Gastrocnemius medialis (tissue), 4 donors: ENCODE data around the gene DOC2B. TPM values are rescaled to one million over a fixed set of nuclear protein-coding genes. Genes with fewer than 3 reads are reported as not detected.

ENCODE experiments used
- ATAC-seq, 2 donors: fragments of 150-250 bp; one replicate each; pipeline ENCODE4 v1.9.1; 2016
- DNase-seq, 2 donors: peaks; one replicate each; pipeline ENCODE4 v3.0.0-alpha.2; 2019
- H3K27ac ChIP-seq, 4 donors: fragments of 200-600 bp; sonication (generic); 1 replicate in 1 of 4; 2 replicates in 3 of 4; pipeline ENCODE4 v1.5.1; 2016 to 2018; ENCODE audit warnings: mild to moderate bottlenecking in 2 of 4, moderate library complexity in 1 of 4
- H3K27me3 ChIP-seq, 3 donors: fragments of 200-600 bp; sonication (generic) in 2 of 3; 1 replicate in 1 of 3; 2 replicates in 2 of 3; pipeline versions ENCODE4 v1.5.1 to v1.6.0; 2016 to 2019; ENCODE audit warnings: mild to moderate bottlenecking in 1 of 3, moderate library complexity in 1 of 3
- H3K36me3 ChIP-seq, 2 donors: fragments of 200-600 bp; sonication (generic) in 1 of 2; one replicate each; pipeline ENCODE4 v1.5.1; 2017 to 2018
- H3K4me1 ChIP-seq, 2 donors: fragments of 200-600 bp; sonication (generic) in 1 of 2; one replicate each; pipeline ENCODE4 v1.5.1; 2016 to 2017; ENCODE audit warnings: mild to moderate bottlenecking in 2 of 2
- H3K4me3 ChIP-seq, 4 donors: fragments of 200-600 bp; sonication (generic) in 3 of 4; 1 replicate in 1 of 4; 2 replicates in 3 of 4; pipeline ENCODE4 v1.5.1; 2016 to 2019; ENCODE audit warnings: mild to moderate bottlenecking in 2 of 4
- H3K9me3 ChIP-seq, 3 donors: fragments of 200-600 bp; sonication (generic) in 2 of 3; 1 replicate in 1 of 3; 2 replicates in 2 of 3; pipeline ENCODE4 v1.5.1; 2016 to 2019
- CTCF ChIP-seq, 5 experiments: fragments of 450-650 bp in 3 of 5; fragments of 200-600 bp in 2 of 5; sonication (generic) in 2 of 5; IDR thresholded peaks in 4 of 5; conservative IDR thresholded peaks in 1 of 5; 1 replicate in 4 of 5; 2 replicates in 1 of 5; pipeline ENCODE4 v1.5.1; 2016 to 2019; ENCODE audit warnings: antibody characterized with exemption in 5 of 5, mild to moderate bottlenecking in 3 of 5, moderate library complexity in 3 of 5
- POLR2A ChIP-seq, 2 donors: fragments of 450-650 bp; IDR thresholded peaks; one replicate each; pipeline ENCODE4 v1.6.1; 2017; ENCODE audit warnings: antibody characterized with exemption in 2 of 2, mild to moderate bottlenecking in 2 of 2, moderate library complexity in 2 of 2
- in situ Hi-C, 4 donors: fragments of 200-750 bp; cut with MboI; loops; one replicate each; pipeline versions ENCODE4 v1.15.0 to v1.8.0; 2017; ENCODE audit warnings: low sequenced_read_pairs in 4 of 4
- intact Hi-C: fragments of 100-400 bp; cut with DNase I; formaldehyde crosslinking; loops from one replicate; pipeline ENCODE4 v1.15.1; 2023; ENCODE audit warnings: low total_unique reads
- total RNA-seq, 4 donors: library from RNA; depleted of rRNA; stranded (reverse); fragments of >200 nt; gene quantifications; one replicate each; pipeline versions ENCODE4 v1.1.0 to v1.2.3, GENCODE V29; 2016

Gene DOC2B
- total RNA-seq, 4 donors from 2014 or later, result 1.1 to 4.0 (median 3.8) TPM

DNA sequence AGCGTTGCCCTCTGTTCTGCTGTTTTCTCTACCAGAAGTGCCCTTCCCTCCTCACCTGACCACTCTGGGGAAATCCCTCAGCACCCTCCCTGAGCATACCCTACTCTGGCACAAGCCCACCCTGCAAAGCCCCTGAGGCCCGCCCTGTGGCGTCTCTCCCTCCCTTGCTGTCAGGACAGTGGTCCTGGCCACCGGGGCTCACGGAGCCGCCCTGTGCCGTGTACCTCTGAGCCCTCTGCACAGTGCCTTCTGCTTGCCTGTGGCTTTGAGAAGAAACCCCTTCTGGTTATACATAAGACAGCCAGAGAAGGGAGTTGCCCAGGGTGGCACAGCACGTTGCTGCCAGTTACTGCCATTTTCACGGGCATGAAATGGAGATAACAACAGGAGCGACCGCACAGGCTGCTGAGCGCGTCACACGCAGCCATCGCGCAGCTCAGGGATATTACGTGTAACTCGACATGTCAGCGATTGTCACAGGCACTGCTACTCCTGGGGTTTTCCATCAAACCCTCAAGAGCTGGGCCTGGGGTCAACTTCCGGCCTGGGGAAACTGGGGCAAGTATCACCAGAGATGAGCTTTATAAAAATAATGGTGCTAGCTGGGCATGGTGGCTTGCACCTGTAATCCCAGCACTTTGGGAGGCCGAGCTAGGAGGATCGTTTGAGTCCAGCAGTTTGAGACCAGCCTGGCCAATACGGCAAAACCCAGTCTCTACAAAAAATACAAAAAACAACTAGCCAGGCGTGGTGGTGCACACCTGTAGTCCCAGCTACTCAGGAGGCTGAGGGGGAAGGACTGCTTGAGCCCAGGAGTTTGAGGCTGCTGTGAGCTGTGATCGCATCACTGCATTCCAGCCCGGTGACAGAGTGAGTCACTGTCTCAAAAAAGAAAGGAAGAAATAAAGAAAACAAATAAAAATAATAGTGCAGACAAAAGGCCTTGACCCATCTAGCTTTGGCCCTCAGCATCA is 29.3 kb downstream of the DOC2B start:
- Histone ChIP-seq H3K4me3 (no peak overlapping the region), H3K27me3 (no peaks in the 10 kb centered on the region), H3K36me3 (no peaks in the 10 kb centered on the region), H3K4me1 (no peaks in the 10 kb centered on the region), H3K27ac (no peak overlapping the region), H3K9me3 (no peaks in the 10 kb centered on the region)
- in situ Hi-C loops, result no loop called here
- TF ChIP-seq POLR2A (IDR thresholded peaks at IDR 0.05) (no peak), CTCF (IDR thresholded peaks at IDR 0.05 in 4 of 5, conservative IDR thresholded peaks at IDR 0.05 in 1 of 5) (no peak)
- DNase-seq (no peak), ATAC-seq (no peak)
- intact Hi-C loops, result no loop called here

DNA sequence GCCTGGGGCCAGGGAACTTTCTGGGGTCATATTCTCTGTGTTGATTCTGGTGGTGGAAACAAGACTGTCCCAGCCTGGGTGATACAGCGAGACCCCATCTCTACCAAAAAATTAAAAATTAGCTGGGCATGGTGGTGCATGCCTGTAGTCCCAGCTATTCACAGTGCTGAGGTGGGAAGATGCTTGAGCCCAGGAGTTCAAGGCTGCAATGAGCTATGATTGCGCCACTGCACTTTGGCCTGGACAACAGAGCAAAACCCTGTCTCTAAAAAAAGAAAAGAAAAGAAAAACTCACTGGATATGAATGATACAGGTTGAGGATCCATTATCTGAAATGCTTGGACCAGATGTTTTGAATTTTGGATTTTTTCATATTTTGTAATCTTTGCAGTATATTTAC is 30.4 kb downstream of the DOC2B start:
- in situ Hi-C loops (no loop called here), intact Hi-C loops (no loop called here)
- Histone ChIP-seq H3K9me3 (no peaks in the 10 kb centered on the region), H3K36me3 (no peaks in the 10 kb centered on the region), H3K27ac (no peak overlapping the region), H3K4me3 (no peak overlapping the region), H3K4me1 (no peaks in the 10 kb centered on the region), H3K27me3 (no peaks in the 10 kb centered on the region)
- no peak for TF ChIP-seq CTCF (IDR thresholded peaks at IDR 0.05 in 4 of 5, conservative IDR thresholded peaks at IDR 0.05 in 1 of 5)
- TF ChIP-seq POLR2A (IDR thresholded peaks at IDR 0.05), result no peak
- DNase-seq (no peak), ATAC-seq (no peak)

GRCh38 chr17:149897-150584 is 31.4 kb downstream of the DOC2B start:
- ATAC-seq (no peak), DNase-seq (peak in 1 of 2 donors; percentile 1)
- no peaks in the 10 kb centered on the region for H3K9me3 ChIP-seq
- no peak overlapping the region for H3K27ac ChIP-seq
- no peak overlapping the region for H3K4me3 ChIP-seq
- in situ Hi-C loops (no loop called here), intact Hi-C loops (loop anchor here (5.0 kb wide), 2 partner anchors 257 to 602 kb away; partner anchors contain the start of gene GEMIN4)
- no peak for TF ChIP-seq POLR2A (IDR thresholded peaks at IDR 0.05)
- no peak for TF ChIP-seq CTCF (IDR thresholded peaks at IDR 0.05 in 4 of 5, conservative IDR thresholded peaks at IDR 0.05 in 1 of 5)
- no peaks in the 10 kb centered on the region for H3K27me3 ChIP-seq
- H3K36me3 ChIP-seq, result no peaks in the 10 kb centered on the region
- H3K4me1 ChIP-seq, result no peaks in the 10 kb centered on the region

GRCh38 chr17:149231-149630 is 32.2 kb downstream of the DOC2B start:
- TF ChIP-seq CTCF (IDR thresholded peaks at IDR 0.05 in 4 of 5, conservative IDR thresholded peaks at IDR 0.05 in 1 of 5) (no peak), POLR2A (IDR thresholded peaks at IDR 0.05) (no peak)
- Histone ChIP-seq H3K27me3 (no peaks in the 10 kb centered on the region), H3K9me3 (no peaks in the 10 kb centered on the region), H3K4me3 (no peak overlapping the region), H3K27ac (no peak overlapping the region), H3K4me1 (no peaks in the 10 kb centered on the region), H3K36me3 (no peaks in the 10 kb centered on the region)
- DNase-seq (peak in 1 of 2 donors; percentile 3), ATAC-seq (no peak)
- intact Hi-C loops, result loop anchor here (5.0 kb wide), 2 partner anchors 258 to 603 kb away; partner anchors contain the start of gene GEMIN4
- in situ Hi-C loops, result no loop called here
